Left cardiac atrium (tissue), 4 donors: ENCODE measurements around the gene CCDC92B. TPM values are rescaled to one million over a fixed set of nuclear protein-coding genes. Genes with fewer than 3 reads are reported as not detected.
"Not testable (repeated sequence)": the region's sequence is repeated elsewhere in the genome, so short reads cannot be mapped to it uniquely, and the experiment has no call there.

Experiments
- ATAC-seq, 2 donors: fragments of 200-7000 bp; cut with Tn5 transposase; one replicate each; pipeline ENCODE4 v1.9.1; 2020; ENCODE audit warnings: mild to moderate bottlenecking in 2 of 2, moderate library complexity in 2 of 2
- DNase-seq: peaks from one replicate; pipeline ENCODE4 v3.0.0-alpha.2; 2020
- intact Hi-C, 2 donors: fragments of 100-400 bp; cut with DNase I; formaldehyde crosslinking; loops; one replicate each; pipeline versions ENCODE4 v1.14.1 to v1.15.1; 2022 to 2023
- long read RNA-seq: library from polyadenylated mRNA; unstranded; transcript quantifications from one replicate; pipeline ENCODE4 v2.0.0, GENCODE V29; 2021
- total RNA-seq, 2 donors: library from RNA; stranded (reverse); fragmentation: NEBNext Ultra II Directional; extraction: Animal tissue kit (Norgen Biotek cat#: 25700); gene quantifications; one replicate each; pipeline ENCODE4 v1.2.1, GENCODE V29; 2021
- donor health status: DM: no; HTN: yes; CAD: no.
- donor health status: DM: no; HTN: yes; CAD: no; lungs with severe emphysema.
- donor health status: DM: yes; HTN: yes; CAD: no.
- donor health status: Dilated cardiomyopathy.

The CCDC92B gene
- total RNA-seq = under 1 TPM; 0.06 to 0.13 TPM
- long read RNA-seq, partial matches to known transcripts = 0 of 1 reads
- long read RNA-seq, other reads (novel, unspliced or antisense) = 0 of 1 reads

- ATAC-seq (peak; percentile 16 to 27), DNase-seq (no peak)
- intact Hi-C loops = no loop called here
These were observed at the start of gene CCDC92B for GRCh38 chr17:2749058-2749783. Gene CCDC92B, minus strand, starts transcription at chr17:2749652. Its CDS starts 14,507 bp downstream, at chr17:2735145.

- intact Hi-C loops = no loop called here
- ATAC-seq = no peak
- DNase-seq = no peak
These were observed 49.2 kb upstream of the CCDC92B start for GRCh38 chr17:2798678-2799077.

- intact Hi-C loops = no loop called here
- DNase-seq = no peak
- no peak for ATAC-seq
These were observed 48.7 kb upstream of the CCDC92B start for GRCh38 chr17:2798188-2798587.

DNA sequence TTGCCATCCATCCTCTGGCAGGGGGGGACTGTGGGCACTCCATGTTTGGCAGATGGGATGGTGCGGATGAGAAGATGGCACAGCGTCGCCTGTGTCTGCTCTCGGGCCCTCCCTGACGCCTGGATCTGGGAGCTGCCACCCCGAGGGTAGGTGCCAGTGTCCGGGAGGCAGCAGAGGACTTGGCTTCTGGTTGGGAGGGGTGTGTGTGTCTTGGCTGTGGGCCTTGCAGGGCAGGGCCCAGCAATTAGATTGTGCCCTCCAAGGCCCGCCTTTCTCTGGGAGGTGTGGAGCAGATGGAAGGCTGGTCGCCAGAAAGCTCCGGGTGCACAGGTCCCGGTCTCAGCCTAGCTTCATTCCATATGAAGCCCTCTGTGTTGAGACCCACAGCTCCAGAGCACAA, 48.2 kb upstream of the CCDC92B start:
- ATAC-seq = peak; percentile 39 to 44
- intact Hi-C loops = no loop called here

DNA sequence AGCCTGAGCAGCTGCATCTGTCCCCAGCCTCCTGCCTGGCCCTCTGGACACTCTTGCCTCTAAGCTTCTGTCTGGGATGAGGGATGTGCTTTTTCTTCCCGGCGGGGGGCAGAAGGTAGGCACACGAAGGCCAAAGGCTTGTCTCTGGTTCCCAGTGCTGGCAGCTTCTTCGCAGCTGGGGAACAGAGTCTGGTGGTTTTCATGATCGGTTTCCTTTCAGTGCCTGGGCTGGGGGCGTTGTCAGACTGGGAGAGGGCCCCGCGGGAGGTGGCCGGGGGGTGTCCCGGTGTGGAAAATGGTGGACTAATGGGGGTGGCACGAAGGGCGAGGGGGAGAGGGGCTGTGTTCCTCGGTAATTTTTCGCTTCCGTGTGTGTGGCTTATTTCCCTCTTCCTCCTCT, 47.8 kb upstream of the CCDC92B start:
- intact Hi-C loops = no loop called here
- ATAC-seq = no peak
- DNase-seq = no peak

More for the DNA sequence above, 48.2 kb upstream of the CCDC92B start:
- DNase-seq = peak; percentile 39

GRCh38 chr17:2796164-2797125, 47.0 kb upstream of the CCDC92B start, which contains the start of gene RAP1GAP2:
Gene RAP1GAP2, plus strand, starts transcription at chr17:2796438. Its CDS starts 90 bp downstream, at chr17:2796528.
- intact Hi-C loops = no loop called here
- peak; percentile 70 for DNase-seq
- ATAC-seq = peak; percentile 59 to 69

- intact Hi-C loops = no loop called here
- DNase-seq = no peak
- ATAC-seq = no peak
These were observed 46.1 kb upstream of the CCDC92B start for GRCh38 chr17:2795441-2796163.

- ATAC-seq (no peak), DNase-seq (no peak)
- intact Hi-C loops = no loop called here
These were observed 44.8 kb upstream of the CCDC92B start for GRCh38 chr17:2794111-2794803.

- DNase-seq (no peak), ATAC-seq (no peak)
- intact Hi-C loops = no loop called here
These were observed 43.1 kb upstream of the CCDC92B start for GRCh38 chr17:2792366-2793169.

GRCh38 chr17:2789700-2790099, 40.2 kb upstream of the CCDC92B start:
- intact Hi-C loops = no loop called here
- ATAC-seq = no peak

DNA sequence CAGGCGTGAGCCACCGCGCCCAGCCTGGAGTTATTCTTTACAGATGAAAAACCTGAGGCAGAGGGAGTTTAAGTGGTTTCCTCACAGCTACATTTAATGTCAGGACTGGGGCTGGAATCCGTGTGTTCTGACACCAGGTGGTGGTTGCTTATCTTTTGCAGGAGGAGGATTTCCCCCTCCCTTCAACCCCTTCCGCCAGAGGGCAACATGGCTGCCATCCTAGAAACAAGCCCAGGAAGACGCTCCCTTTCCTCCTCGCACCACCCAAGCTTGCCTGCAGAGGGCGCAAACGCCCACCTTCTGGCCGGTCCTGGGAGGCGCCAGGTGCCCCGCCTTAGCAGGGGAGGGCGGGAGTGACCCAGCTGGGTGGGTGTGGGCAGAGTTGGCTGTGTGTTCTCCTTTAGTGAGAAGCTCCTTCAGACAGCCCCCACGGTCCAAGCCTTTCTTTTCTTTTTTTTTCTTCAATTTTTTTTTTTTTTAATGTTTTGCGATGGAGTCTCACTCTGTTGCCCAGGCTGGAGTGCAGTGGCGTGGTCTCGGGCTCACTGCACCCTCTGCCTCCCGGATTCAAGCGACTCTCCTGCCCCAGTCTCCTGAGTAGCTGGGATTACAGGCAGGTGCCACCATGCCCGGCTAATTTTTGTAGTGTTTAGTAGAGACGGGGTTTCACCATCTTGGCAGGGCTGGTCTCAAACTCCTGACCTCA, 36.9 kb upstream of the CCDC92B start:
- DNase-seq (peak; percentile 85), ATAC-seq (peak; percentile 93 to 96)
- intact Hi-C loops = no loop called here

More at GRCh38 chr17:2789700-2790099, 40.2 kb upstream of the CCDC92B start:
- no peak for DNase-seq

- ATAC-seq, intact Hi-C loops, DNase-seq: not testable (repeated sequence)
These were observed 35.9 kb upstream of the CCDC92B start for GRCh38 chr17:2785376-2785775.

DNA sequence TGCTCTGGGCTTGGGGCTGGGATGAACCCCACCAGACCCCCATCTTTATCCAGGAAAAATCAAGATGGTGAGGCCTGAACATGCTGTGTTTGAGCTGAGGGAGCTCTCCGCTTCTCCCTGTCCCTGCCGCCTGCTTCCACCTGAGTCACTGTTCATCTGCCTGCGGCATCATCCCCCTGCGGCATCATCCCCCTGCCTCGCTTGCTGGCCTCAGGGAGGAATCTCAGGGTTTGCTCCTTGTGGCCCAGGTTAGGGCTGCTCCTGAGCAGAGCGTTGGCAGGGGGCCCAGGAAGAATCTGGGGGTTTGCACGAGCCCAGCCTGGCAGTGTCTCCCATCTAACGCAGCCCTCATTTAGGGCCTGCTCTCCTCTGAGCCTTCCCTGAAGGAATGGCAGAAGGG, 35.4 kb upstream of the CCDC92B start:
- ATAC-seq (no peak), DNase-seq (no peak)
- intact Hi-C loops = no loop called here

GRCh38 chr17:2783310-2784030, 34.0 kb upstream of the CCDC92B start:
- no peak for DNase-seq
- intact Hi-C loops = no loop called here
- ATAC-seq = no peak

DNA sequence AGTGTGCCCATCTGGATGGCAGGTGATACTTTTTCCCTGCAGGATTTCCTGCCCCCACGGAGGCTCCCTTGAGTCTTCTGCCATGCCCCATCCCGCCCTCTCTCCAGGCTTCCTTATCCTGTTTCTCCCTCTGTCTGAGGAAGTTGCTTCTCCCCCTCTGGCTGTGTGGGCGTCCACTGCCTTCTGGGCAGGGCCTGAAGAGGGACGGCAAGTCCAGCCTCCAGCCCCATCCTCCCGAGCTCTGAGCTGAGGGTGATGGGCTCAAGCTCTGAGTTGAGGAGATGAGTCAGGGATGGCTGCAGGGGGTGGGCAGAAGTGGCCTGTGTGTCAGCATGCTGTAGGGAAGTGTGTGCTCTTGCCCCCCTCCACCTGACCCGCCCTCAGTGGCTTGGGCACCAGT, 32.6 kb upstream of the CCDC92B start:
- no peak for DNase-seq
- intact Hi-C loops = no loop called here
- ATAC-seq = no peak

DNA sequence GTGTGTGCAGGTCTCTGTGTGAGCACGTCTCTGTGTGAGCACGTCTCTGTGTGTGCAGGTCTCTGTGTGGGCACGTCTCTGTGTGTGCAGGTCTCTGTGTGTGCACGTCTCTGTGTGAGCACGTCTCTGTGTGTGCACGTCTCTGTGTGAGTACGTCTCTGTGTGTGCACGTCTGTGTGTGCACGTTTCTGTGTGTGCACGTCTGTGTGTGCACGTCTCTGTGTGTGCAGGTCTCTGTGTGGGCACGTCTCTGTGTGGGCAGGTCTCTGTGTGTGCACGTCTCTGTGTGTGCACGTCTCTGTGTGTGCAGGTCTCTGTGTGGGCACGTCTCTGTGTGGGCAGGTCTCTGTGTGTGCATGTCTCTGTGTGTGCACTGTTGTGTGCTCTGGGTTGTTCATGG, 32.1 kb upstream of the CCDC92B start:
- ATAC-seq, DNase-seq, intact Hi-C loops: not testable (repeated sequence)
